DOHH2 (cell line): ENCODE data around the gene TBPL1.

Experiments used
- H3F3A ChIP-seq: fragments of 200-600 bp; sonication (generic), shearing (Covaris generic); 2 replicates; pipeline ENCODE4 v1.6.0; 2016; ENCODE audit warnings: antibody characterized with exemption, mild to moderate bottlenecking; ENCODE audit not compliant: control insufficient read depth, insufficient read depth
- H3K27ac ChIP-seq: fragments of 200-600 bp; sonication (generic); 2 replicates; pipeline ENCODE4 v1.5.1; 2014; ENCODE audit warnings: low read depth, mild to moderate bottlenecking, low read length, moderate library complexity
- H3K27me3 ChIP-seq: fragments of 200-600 bp; sonication (generic); 2 replicates; pipeline ENCODE4 v1.6.1; 2014; ENCODE audit warnings: mild to moderate bottlenecking, low read length, mixed read lengths; ENCODE audit not compliant: control insufficient read depth
- H3K36me3 ChIP-seq: fragments of 200-600 bp; sonication (generic); 2 replicates; pipeline ENCODE4 v1.6.1; 2014; ENCODE audit warnings: mild to moderate bottlenecking, low read length, moderate library complexity, mixed read lengths; ENCODE audit not compliant: control insufficient read depth
- H3K4me1 ChIP-seq: fragments of 200-600 bp; sonication (generic); 2 replicates; pipeline ENCODE4 v1.6.1; 2014; ENCODE audit warnings: mild to moderate bottlenecking, low read length, mixed read lengths; ENCODE audit not compliant: control insufficient read depth
- H3K4me2 ChIP-seq: fragments of 200-600 bp; sonication (generic); 2 replicates; pipeline ENCODE4 v1.6.0; 2014; ENCODE audit warnings: mild to moderate bottlenecking, low read length, moderate library complexity
- H3K4me3 ChIP-seq: fragments of 200-600 bp; sonication (generic); 2 replicates; pipeline ENCODE4 v1.5.1; 2014; ENCODE audit warnings: mild to moderate bottlenecking, low read length, mixed read lengths
- H3K79me2 ChIP-seq: fragments of 200-600 bp; sonication (generic); 2 replicates; pipeline ENCODE4 v1.6.1; 2014; ENCODE audit warnings: mild to moderate bottlenecking, low read length, mixed read lengths; ENCODE audit not compliant: control insufficient read depth
- H3K9me2 ChIP-seq: fragments of 200-600 bp; sonication (generic); replicated peaks from 2 replicates; pipeline ENCODE4 v1.6.1; 2014; ENCODE audit warnings: mild to moderate bottlenecking, low read length, mixed read lengths; ENCODE audit not compliant: control insufficient read depth
- H3K9me3 ChIP-seq: fragments of 200-600 bp; sonication (generic); 2 replicates; pipeline ENCODE4 v1.6.1; 2014; ENCODE audit warnings: antibody characterized with exemption, low read length, mixed read lengths; ENCODE audit not compliant: control insufficient read depth, insufficient read depth
- H4K20me1 ChIP-seq: fragments of 200-600 bp; sonication (generic); 2 replicates; pipeline ENCODE4 v1.6.0; 2014; ENCODE audit warnings: low read depth, mild to moderate bottlenecking, antibody characterized with exemption, low read length, moderate library complexity; ENCODE audit not compliant: control insufficient read depth, insufficient read depth
- EZH2phosphoT487 ChIP-seq: fragments of 200-600 bp; sonication (generic); IDR thresholded peaks from 2 replicates; pipeline ENCODE4 v1.6.1; 2017; ENCODE audit warnings: borderline replicate concordance, mild to moderate bottlenecking, antibody characterized with exemption, low read length, moderate library complexity, mixed read lengths
- TF ChIP-seq, protein P1 (sequence below): fragments of 200-600 bp; sonication (generic); IDR thresholded peaks from one replicate; pipeline ENCODE4 v1.5.1; 2014; ENCODE audit warnings: antibody characterized with exemption, mild to moderate bottlenecking, low read depth, low read length; ENCODE audit not compliant: poor library complexity, severe bottlenecking

Gene TBPL1

DNA sequence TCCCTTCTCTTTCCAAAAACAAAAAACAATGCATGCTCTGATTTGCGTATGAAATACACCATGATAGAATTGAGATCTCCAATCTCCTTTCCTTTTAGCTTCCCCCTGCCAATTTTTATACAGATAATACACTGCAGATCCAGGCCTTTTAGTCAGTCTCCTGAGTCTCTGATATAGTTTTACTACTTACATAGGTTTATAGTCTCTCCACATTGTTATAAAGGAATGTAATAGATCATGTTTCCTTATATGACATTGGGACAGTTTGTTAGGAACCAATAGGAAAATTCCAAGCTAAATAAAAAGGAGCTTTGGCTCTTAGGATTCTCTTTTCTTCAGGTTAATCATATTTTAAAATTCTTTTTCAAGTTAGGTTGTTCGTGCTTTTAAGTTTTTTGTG, 36.5 kb downstream of the TBPL1 start:
- Histone ChIP-seq H3F3A (no peaks in the 10 kb centered on the region), H3K4me2 (no peak overlapping the region), H3K4me1 (no peaks in the 10 kb centered on the region), H3K79me2 (no peaks in the 10 kb centered on the region), H4K20me1 (no peaks in the 10 kb centered on the region; the same call in 1 of the 2 replicates), H3K27me3 (no peaks in the 10 kb centered on the region), H3K4me3 (no peak overlapping the region), H3K9me2 (no peaks in the 10 kb centered on the region), H3K36me3 (peaks cover 31% of the 10 kb centered on the region), H3K9me3 (no peaks in the 10 kb centered on the region), H3K27ac (no peak overlapping the region)
- TF ChIP-seq EZH2phosphoT487, result no peak
- TF ChIP-seq, protein P1, sequence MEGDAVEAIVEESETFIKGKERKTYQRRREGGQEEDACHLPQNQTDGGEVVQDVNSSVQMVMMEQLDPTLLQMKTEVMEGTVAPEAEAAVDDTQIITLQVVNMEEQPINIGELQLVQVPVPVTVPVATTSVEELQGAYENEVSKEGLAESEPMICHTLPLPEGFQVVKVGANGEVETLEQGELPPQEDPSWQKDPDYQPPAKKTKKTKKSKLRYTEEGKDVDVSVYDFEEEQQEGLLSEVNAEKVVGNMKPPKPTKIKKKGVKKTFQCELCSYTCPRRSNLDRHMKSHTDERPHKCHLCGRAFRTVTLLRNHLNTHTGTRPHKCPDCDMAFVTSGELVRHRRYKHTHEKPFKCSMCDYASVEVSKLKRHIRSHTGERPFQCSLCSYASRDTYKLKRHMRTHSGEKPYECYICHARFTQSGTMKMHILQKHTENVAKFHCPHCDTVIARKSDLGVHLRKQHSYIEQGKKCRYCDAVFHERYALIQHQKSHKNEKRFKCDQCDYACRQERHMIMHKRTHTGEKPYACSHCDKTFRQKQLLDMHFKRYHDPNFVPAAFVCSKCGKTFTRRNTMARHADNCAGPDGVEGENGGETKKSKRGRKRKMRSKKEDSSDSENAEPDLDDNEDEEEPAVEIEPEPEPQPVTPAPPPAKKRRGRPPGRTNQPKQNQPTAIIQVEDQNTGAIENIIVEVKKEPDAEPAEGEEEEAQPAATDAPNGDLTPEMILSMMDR, result no peak

GRCh38 chr6:133990321-133990720, 37.3 kb downstream of the TBPL1 start:
- H3K79me2 ChIP-seq, result no peaks in the 10 kb centered on the region
- no peaks in the 10 kb centered on the region for H3K4me1 ChIP-seq
- no peaks in the 10 kb centered on the region; the same call in 1 of the 2 replicates for H4K20me1 ChIP-seq
- no peaks in the 10 kb centered on the region for H3K9me2 ChIP-seq
- no peak overlapping the region for H3K27ac ChIP-seq
- no peaks in the 10 kb centered on the region for H3K9me3 ChIP-seq
- H3F3A ChIP-seq, result no peaks in the 10 kb centered on the region
- H3K27me3 ChIP-seq, result no peaks in the 10 kb centered on the region
- TF ChIP-seq, protein P1, result no peak
- no peak for TF ChIP-seq EZH2phosphoT487
- H3K36me3 ChIP-seq, result peaks cover 27% of the 10 kb centered on the region
- H3K4me2 ChIP-seq, result no peak overlapping the region
- no peak overlapping the region for H3K4me3 ChIP-seq

DNA sequence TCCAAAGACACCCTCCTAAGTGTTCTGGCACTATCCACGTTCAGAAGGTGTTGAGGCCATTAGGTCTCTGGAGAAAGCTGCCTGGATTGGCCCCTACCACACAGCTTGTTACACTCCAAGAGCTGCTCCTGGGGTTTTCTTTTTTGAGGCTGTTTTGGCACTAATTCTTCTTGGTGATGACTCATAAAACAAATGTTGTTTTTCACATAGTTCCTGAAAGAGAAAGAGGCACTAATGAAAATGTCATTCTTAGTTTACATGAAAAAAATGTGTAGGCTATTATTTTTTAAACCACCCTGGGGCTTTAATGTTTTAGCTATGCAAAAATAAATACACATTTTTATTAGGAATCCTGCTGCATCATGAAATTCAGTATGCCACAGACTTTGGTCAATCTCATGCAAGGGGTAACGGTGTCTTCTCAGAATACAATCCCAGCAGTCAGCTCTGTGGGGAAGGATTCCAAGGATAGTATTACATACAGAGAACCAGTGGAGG, 38.1 kb downstream of the TBPL1 start:
- Histone ChIP-seq H4K20me1 (no peaks in the 10 kb centered on the region; the same call in 1 of the 2 replicates), H3K9me3 (no peaks in the 10 kb centered on the region), H3K36me3 (peaks cover 19% of the 10 kb centered on the region), H3K4me3 (no peak overlapping the region), H3K9me2 (no peaks in the 10 kb centered on the region), H3F3A (no peaks in the 10 kb centered on the region), H3K27me3 (no peaks in the 10 kb centered on the region), H3K27ac (no peak overlapping the region), H3K4me1 (no peaks in the 10 kb centered on the region), H3K4me2 (no peak overlapping the region), H3K79me2 (no peaks in the 10 kb centered on the region)
- TF ChIP-seq, protein P1, result no peak
- no peak for TF ChIP-seq EZH2phosphoT487
